LNCAP (cell line): ENCODE measurements around the gene ARHGEF16.

Experiments
- TF ChIP-seq, protein P1 (sequence below): fragments of 450-650 bp; IDR thresholded peaks from 2 replicates; pipeline ENCODE4 v1.5.1; 2017; ENCODE audit warnings: mild to moderate bottlenecking

The ARHGEF16 gene

DNA sequence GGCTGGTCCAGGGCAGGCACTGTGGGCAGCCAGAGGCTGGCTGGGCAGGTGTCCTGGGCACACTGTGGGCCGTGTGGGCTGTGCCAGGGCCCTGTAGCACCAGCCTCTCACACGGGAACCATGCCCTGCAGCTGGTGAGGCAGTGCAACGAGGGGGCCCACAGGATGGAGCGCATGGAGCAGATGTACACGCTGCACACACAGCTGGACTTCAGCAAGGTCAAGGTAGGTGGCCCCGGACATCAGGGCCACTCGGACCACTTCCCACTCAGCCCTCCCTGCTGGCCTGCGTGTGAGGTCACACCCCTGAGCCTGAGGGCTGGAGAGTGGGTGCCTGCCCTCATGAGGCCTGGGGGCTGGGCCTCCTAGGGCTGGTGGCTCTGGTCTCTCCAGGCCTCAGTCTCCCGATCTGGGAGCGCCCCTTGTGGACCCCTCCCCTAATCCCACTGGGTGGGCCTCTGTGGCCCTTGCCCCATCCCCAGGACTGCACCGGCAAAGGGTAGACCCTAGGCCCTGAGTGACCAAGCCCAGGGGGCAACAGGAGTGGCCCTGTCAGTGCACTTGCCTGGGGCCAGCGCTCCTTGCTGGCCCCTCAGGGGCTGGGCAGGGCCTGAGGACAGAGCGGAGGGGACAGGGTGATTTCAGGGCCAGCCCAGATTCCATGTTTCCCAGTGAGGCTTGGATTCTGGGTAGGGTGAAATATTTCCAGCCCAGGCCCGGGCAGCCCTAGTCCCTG, 21.5 kb downstream of the ARHGEF16 start:
- TF ChIP-seq, protein P1, sequence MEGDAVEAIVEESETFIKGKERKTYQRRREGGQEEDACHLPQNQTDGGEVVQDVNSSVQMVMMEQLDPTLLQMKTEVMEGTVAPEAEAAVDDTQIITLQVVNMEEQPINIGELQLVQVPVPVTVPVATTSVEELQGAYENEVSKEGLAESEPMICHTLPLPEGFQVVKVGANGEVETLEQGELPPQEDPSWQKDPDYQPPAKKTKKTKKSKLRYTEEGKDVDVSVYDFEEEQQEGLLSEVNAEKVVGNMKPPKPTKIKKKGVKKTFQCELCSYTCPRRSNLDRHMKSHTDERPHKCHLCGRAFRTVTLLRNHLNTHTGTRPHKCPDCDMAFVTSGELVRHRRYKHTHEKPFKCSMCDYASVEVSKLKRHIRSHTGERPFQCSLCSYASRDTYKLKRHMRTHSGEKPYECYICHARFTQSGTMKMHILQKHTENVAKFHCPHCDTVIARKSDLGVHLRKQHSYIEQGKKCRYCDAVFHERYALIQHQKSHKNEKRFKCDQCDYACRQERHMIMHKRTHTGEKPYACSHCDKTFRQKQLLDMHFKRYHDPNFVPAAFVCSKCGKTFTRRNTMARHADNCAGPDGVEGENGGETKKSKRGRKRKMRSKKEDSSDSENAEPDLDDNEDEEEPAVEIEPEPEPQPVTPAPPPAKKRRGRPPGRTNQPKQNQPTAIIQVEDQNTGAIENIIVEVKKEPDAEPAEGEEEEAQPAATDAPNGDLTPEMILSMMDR = no peak

DNA sequence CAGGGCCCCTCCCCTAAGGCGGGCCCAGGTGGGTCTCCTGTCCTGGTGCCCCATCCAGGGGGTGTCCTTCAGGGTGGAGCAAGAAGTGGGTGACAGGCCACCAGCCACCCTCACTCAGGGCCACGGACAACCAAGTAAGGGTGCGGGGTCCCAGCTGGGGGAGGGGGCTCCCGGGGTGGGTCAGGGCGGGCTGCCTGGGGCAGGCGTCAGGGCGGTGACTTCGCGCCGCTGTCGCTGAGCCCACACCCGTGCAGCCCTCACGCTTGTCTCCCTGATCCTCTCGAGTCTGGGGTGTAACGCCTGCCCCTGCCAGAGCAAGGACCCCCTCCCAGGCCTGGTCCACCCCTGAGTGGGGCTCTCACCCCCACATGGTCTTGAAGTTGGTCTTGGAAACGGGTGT, 22.2 kb downstream of the ARHGEF16 start:
- TF ChIP-seq, protein P1 = no peak

DNA sequence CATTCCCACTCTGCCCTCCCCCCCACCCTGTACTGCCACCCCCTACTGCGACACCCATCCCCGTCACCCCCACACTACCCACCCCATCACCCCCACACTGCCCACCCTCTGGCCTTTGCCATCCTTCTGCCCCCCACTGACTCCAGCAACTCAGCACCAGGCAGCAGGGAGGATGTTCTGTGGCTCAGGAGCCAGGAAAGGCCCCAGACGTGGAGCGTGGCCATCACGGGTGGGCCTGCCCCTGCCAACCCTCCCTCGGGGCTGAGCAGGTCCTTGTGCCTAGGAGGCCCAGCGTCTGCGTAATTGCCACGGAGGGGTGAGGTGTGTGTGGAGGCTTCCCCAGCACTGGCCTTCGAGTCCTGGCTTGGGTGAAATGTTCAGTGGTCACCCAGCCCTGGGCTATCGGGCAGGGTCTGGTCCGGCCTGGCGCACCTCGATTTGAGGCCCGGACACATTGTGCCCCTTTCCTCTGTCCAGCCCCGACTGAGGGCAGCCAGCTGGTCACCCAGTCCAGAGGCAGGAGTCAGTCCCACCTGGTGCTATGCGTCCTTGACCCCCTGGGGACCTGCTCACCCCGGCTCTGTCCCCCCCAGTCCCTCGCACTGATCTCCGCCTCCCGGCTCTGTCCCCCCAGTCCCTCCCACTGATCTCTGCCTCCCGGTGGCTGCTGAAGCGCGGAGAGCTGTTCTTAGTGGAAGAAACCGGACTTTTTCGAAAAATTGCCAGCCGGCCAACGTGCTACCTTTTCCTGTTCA, 23.0 kb downstream of the ARHGEF16 start:
- TF ChIP-seq, protein P1 = no peak

DNA sequence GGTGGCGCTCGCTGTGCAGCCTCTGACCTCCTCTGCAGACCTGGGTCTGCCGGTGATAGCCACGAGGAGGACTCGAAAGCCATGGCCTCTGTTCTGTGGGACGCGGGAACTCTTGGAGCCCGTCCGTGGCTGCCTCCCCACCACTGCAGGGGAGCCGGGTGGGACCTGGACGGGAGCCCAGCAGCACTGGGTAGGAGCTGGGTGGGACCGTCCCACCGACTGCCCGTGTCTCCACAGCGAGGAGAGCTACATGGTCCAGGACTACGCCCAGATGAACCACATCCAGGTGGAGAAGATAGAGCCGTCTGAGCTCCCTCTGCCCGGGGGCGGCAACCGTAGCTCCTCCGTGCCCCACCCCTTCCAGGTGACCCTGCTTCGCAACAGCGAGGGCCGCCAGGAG, 23.7 kb downstream of the ARHGEF16 start:
- TF ChIP-seq, protein P1 = no peak

DNA sequence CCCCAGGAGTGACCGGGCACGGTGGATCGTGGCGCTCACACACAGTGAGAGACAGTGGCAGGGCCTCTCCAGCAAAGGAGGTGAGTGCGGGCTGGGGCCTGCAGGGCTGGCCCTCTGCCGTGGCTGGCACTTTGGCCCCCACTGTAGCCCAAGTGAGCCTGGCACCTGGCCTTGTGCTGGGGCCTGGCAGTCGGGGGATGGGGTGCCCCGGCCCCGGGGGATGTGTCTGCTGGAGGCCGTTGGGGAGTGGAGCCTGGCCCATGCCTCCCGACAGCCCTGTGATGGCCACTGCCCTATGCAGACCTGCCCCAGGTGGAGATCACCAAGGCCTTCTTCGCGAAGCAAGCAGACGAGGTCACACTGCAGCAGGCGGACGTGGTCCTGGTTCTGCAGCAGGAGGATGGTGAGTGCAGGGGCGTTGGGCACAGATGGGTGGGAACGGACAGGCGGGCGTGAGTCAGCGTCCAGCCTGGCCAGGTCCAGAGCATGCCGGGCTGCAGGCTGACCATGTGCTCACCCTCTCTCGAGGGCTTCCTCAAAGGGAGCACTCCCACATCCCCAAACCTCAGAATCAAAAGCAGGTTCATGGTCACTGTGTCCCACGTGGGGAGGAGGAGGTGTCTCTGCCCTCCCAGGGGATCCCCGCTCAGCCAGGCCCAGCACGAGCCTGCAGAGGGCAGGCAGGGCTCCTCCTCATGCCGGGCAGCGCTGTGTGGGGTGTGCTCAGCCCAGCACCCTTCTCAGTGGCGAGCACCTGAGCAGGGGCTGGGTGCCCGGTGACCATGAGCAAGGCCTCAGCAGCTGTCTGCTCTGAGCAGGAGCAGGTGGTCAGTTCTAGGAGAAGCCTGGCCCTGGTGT, 25.3 kb downstream of the ARHGEF16 start:
- TF ChIP-seq, protein P1 = no peak

DNA sequence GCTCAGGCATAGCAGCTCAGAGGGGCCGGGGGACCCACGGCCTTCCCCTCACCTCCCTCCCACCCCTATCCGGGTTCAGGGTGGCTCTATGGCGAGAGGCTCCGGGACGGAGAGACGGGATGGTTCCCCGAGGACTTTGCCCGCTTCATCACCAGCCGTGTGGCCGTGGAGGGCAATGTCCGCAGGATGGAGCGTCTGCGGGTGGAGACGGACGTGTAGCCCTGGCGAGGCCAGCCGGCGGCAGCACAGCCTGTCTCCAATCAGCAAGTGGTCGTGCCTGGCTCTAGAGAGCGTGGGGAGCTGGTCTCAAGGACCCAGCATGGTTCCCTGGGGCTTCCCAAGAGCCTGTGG, 25.9 kb downstream of the ARHGEF16 start:
- TF ChIP-seq, protein P1 = no peak

DNA sequence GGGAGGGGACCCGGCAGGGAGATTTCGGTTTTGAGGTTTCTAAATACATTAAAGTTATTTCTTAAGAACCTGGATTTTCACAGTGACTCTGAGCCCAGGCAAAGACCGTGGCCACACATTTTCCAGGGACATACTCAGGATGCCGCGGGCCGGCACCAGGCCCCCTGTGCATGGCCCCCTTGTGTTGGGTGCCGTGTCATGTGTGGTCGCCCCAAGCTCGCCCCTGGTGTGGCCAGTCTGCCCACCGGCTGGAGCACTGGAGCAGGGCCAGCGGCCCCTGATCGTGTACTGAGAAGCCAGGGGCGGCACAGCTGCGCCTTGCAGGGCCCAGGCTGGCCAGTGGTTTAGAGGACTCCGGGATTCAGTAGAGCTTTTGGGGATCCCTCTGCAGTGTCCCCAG, 26.6 kb downstream of the ARHGEF16 start:
- TF ChIP-seq, protein P1 = no peak
